Measurements from ENCODE around the gene NEURL1B.
"Not testable (repeated sequence)": the region's sequence is repeated elsewhere in the genome, so short reads cannot be mapped to it uniquely, and the experiment has no call there.

The NEURL1B gene

GRCh38 chr5:172658961-172659501 is 18.0 kb downstream of the NEURL1B start:
- DNase-seq, result no peak

- DNase-seq, result no peak
These were observed 18.5 kb downstream of the NEURL1B start for GRCh38 chr5:172659570-172659908.

DNA sequence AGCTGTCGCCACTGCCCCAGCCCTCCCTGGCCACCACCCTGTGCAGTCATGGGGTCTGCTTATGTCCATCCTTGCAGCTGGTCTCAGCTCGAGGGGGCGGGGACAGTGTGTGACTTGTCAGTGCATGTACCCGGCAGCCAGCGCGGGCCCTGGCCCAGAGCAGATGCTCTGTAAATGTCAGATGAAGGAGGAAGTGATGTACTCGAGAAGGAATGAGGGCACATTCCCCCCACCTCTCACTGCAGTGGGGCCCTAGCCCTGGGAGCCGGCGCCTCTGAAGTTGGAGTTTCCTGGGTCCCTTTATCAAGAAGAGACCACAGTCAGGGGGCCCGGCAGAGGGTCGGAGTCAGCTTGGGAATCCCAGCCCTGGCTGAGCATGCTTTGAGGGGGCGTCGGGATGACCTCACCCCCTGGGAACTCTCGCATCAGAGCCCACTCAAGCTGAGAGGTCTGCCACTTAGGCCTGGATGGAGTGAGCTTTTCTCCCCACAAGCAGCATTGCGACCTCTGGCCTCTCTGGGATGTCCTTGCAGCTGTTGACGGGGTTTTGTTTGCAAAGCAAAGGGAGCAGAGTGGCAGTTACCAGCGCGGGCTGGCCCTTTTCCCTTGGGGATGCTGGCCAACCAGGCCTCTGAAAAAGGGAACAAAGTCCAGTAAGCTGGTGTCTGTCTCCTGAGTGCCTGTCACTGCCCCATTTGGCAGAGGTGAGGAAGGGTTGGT is 19.0 kb downstream of the NEURL1B start:
- no peak for DNase-seq

DNA sequence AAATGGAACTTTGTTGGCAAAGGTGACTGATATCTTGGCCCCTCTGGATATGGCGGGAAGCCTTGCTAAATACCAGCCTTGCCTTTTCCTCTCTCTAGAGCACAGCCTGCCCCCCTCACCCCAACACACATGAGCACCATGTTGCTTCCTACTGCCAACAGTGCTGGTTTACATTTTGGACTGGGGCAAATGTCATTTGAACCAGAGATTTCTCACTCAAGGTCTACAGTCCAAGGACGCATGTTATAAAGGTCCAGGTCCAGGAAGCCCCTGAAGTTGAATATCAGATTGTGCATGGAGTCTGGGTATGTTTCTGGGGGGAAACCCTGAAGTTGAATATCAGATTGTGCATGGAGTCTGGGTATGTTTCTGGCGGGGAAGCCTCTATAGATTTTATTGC is 19.9 kb downstream of the NEURL1B start:
- DNase-seq, result no peak

DNA sequence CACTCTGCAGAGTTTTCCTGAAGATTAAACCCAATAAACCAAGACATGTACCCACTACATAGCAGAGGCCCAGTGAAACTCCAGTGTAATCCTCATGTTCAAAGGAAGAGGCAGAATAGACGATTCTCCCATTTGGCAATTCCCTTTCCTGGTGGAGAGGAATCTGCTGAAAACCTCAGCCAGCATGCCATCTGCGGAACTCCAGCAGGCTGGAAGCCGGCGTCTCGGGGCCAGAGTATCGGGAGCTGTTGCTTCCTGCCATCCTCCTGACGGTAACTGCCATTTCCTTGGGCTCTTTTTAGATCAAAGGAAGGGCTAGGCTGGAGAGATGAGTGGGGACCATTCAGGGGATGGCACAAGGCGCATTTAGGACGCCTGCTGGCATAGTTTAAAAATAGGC is 20.5 kb downstream of the NEURL1B start:
- no peak for DNase-seq

GRCh38 chr5:172662596-172662995 is 21.5 kb downstream of the NEURL1B start:
- DNase-seq, result no peak

DNA sequence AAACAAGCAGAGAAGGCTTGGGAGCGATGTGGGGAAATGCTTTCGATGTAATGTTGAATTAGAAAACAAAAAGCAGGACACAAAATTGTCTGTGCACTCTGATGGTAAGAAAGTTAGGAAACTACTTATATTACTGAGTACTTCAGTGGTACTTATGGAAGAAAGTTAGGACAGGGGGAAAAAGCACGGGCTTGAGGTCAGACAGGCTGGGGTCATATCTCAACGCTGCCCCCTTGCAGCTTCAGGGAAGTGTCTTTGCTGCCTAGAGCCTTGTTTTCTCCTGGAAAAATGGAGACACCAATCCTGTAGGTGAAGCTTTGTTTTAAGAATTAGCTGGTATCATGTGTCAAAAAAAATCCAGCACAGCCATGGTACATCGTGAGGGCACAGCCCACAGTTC is 23.0 kb downstream of the NEURL1B start:
- no peak for DNase-seq

DNA sequence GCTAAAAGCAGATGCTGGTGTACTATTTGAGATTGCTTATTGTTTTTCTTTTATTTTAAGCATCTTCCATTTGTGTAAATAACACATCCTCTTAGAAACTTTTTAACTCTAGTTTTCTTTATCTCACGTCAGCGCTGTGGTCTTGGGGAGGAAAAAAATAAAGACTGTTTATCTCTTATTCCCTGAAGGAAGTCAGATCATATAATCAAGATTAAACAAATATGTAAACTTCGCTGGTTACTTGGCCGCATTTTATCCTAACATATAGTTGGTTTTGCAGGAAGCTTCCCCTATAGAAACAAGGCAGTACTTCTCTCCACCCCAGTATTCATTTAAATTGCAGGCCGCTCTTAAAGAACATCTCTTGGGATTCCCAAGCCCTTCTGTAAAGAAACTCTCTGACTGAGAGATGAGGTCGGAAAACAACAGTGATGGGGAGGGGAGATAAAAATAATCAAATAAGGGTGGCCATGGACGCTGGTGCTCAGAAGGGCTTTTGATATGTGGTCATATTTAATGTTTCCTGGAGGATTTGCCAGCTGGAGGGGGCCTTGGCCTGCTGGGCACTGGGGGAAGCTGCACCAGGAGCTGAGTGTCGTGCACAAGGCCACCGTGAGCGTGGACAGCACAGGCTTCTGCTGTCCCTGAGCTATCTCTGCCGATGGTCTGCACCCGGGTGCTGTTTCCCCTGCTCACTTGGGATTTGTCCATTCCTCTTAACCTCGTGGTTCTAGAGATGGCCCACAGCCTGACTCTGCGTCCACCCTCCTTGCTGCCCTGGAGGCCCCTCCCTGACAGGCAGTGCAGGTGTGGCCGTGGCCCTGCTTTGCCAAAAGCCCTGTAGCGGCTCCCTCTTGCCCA is 23.8 kb downstream of the NEURL1B start:
- DNase-seq, result no peak

DNA sequence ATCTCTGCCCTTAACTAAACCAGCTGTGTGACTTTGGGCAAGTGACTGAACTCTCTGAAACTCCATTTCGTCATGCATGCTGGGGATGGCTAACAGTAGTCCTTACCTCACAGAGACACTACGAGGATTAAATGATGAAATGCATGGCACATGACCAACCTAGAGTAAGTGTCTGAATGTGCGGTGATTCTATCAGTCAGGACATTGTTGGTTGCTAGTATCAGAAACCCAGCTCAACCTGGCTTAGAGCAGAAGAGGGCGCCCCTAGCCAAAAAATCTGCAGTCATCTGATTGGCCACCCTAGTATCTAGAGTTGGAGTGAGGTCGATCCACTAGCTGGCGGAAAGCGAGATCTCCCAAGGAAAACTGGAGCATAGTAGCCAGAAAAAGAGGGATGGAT is 25.2 kb downstream of the NEURL1B start:
- DNase-seq, result no peak

DNA sequence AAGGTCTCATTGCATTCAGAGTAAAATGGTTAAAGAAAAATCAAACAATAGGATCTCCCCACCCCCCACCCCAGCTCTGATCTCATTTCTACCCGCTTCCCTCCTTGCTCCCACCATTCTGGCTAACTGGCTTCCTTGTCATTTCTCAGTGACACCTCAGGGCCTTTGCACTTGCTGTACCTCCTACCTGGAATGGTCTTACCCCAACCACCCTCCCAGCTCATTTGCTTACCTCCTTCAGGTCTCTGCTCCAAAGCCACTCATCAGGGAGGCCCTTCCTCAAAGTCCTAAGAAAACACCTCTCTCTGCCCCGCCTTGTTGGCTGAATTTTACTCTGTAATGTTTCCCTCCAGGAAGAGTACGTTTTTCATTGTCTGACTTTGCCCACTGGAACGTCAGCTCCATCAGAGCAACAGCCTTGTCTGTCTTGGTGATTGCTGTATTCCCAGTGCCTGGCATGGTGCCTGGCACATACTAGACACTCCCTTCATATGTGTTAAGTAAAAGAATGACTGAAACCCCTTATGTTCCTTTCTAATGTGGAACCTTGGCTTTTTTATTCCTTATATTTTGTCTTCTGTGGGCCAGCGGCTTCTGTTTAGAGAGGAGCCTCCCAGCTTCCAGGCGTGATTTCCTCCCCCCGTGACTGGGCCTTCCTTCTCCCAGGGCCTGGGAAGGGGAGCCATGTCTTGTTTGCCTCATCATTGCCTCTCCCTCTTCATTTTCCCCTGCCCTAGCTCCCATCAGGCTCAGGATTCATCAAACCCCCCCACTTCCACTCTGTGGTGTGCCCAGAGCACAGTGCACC is 26.9 kb downstream of the NEURL1B start:
- DNase-seq, result no peak

- DNase-seq, result no peak
These were observed 27.6 kb downstream of the NEURL1B start for GRCh38 chr5:172668594-172669071.

GRCh38 chr5:172669386-172670004 is 28.4 kb downstream of the NEURL1B start:
- no peak for DNase-seq

- no peak for DNase-seq
These were observed 28.9 kb downstream of the NEURL1B start for GRCh38 chr5:172670005-172670402.

DNA sequence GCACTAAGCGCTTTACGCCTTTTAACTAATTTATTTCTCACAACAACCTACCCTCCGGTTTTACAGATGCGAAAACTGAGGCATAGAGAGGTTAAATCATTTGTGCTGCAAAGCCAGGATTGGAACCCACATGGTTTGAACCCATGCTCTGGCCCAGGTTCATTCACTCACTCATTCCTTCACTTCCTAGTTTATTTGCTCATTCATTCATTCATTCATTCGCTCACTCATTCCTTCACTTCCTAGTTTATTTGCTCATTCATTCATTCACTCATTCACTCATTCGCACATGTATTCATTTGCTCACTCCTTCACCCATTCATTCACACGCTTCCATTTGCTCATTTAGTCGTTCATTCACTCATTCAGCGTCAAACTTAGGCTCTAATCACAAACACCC is 29.4 kb downstream of the NEURL1B start:
- DNase-seq, result no peak

DNA sequence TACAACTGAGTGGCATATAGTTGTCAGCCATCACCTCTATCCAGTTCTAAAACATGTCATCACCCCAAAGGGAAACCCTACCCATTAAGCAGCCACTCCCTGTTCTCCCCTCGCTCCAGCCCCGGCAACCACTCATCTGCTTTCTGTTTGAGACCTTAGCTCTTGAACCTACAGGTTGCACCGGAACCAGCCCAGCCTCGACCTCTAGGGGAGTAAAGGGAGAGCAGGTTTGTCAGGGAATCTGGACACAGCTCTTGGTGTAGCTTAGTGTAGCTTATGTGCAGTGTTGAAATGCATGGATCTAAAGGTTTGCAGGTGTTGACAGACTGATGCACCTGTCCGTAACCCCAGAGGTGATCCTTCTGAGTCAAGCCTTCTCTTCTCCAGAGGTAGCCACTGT is 30.0 kb downstream of the NEURL1B start:
- DNase-seq, result no peak

- no peak for DNase-seq
These were observed 31.6 kb downstream of the NEURL1B start for GRCh38 chr5:172672681-172673080.

GRCh38 chr5:172674155-172674554 is 33.1 kb downstream of the NEURL1B start:
- DNase-seq, result no peak

DNA sequence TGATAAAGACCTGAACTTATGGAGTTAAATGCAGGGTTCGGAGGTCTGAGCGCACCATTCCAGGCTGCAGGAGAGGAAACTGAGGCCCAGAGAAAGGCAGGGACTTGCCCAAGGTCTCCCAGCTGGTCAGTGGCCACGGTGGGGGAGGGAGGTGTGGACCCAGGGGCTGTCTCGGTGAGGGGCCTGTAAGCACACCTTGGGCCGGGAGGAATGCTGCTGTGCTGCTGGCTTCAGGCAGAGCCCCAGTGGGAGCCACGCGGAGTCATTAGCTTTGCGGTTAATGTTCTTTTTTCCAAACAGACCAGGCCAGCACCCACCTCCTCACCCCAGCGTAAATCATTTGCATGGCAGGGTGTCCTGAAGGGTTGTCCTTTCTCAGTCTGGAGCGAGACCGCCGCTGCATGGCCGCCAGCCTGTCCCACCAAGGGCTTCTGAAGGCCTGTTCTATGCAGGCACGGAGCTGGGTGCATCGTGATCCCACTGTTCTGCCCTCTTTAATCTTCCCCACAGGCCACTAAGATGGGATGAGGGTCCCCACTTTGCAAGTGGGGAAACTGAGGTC is 35.9 kb downstream of the NEURL1B start:
- no peak for DNase-seq

DNA sequence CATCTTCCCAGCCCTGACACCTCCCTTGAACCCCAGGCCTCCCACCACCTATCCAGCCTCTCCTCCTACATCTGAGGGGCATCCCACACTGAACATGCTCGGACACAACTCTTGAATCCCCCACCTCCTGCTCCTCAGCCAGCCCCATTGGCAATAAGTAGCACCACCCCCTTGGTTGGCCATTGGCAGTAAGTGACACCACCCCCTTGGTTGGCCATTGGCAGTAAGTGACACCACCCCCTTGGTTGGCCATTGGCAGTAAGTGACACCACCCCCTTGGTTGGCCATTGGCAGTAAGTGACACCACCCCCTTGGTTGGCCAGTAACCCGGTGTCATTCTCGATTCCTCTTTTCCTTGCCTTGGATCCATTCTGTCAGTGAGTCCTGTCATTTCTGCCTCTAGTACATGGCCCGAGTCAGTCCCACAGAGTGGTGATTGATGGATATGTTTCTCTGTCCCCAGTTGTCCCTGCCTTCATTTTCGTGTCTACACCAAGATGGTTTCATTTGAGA is 37.4 kb downstream of the NEURL1B start:
- DNase-seq, result not testable (repeated sequence)

GRCh38 chr5:172678902-172679301 is 37.8 kb downstream of the NEURL1B start:
- no peak for DNase-seq

- DNase-seq, result no peak
These were observed 38.7 kb downstream of the NEURL1B start for GRCh38 chr5:172679628-172680212.

DNA sequence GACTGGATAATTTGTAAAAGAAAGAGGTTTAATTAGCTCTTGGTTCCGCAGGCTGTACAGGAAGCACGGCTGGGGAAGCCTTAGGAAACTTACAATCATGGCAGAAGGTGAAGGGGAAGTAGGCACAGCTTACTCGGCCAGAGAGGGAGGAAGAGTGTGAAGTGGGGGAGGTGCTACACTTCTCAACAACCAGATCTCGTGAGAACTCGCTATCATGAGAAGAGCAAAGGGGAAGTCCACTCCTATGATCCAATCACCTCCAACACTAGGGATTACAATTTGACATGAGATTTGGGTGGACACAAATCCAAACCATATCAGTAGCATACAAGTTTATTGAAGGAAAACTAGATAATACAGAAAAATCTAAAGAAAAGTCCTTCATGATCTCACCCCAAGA is 39.9 kb downstream of the NEURL1B start:
- DNase-seq, result no peak

All from NCI-H2081 (cell line).